Fibroblast of lung (primary cell): ENCODE results near the gene TOR4A. TPM values are rescaled to one million over a fixed set of nuclear protein-coding genes. Genes with fewer than 3 reads are reported as not detected.
A peak's percentile ranks its signal among the peaks of the same experiment; 100 is the strongest.

ENCODE experiments used
- DNase-seq, 2 donors: peaks; one replicate each; pipeline versions ENCODE4 v3.0.0 to v3.0.0-alpha.2; 2010; ENCODE audit warnings: low read depth in 2 of 2
- H2AFZ ChIP-seq: 2 replicates; pipeline ENCODE4 v1.5.1; 2012; ENCODE audit warnings: low read length, control low read depth, inconsistent platforms
- H3K27ac ChIP-seq: 2 replicates; pipeline ENCODE4 v1.5.1; 2011; ENCODE audit warnings: low read length, control low read depth; ENCODE audit not compliant: insufficient read depth
- H3K27me3 ChIP-seq: 2 replicates; pipeline ENCODE4 v1.5.1; 2011; ENCODE audit warnings: mild to moderate bottlenecking, low read length; ENCODE audit not compliant: control insufficient read depth, insufficient read depth
- H3K36me3 ChIP-seq: 2 replicates; pipeline ENCODE4 v1.5.1; 2011; ENCODE audit warnings: low read length; ENCODE audit not compliant: control insufficient read depth, insufficient read depth
- H3K4me1 ChIP-seq: 2 replicates; pipeline ENCODE4 v1.5.1; 2011; ENCODE audit warnings: low read length; ENCODE audit not compliant: control insufficient read depth, insufficient read depth; ENCODE audit errors: extremely low read depth
- H3K4me2 ChIP-seq: 2 replicates; pipeline ENCODE4 v1.5.1; 2011; ENCODE audit warnings: low read length, control low read depth; ENCODE audit not compliant: insufficient read depth; ENCODE audit errors: extremely low read depth
- H3K4me3 ChIP-seq, 4 experiments: fragments of 200-600 bp in 1 of 4; sonication (generic) in 1 of 4; replicated peaks in 1 of 4; 2 replicates each; pipeline ENCODE4 v1.5.1; 2011 to 2016; ENCODE audit warnings: low read length in 4 of 4, low read depth in 3 of 4, mild to moderate bottlenecking in 3 of 4, control low read depth in 2 of 4, inconsistent platforms in 1 of 4, mixed read lengths in 1 of 4; ENCODE audit not compliant: insufficient read depth in 1 of 4; ENCODE audit errors: control extremely low read depth in 1 of 4
- H3K79me2 ChIP-seq: 2 replicates; pipeline ENCODE4 v1.5.1; 2012; ENCODE audit warnings: mild to moderate bottlenecking, low read length, inconsistent platforms; ENCODE audit not compliant: control insufficient read depth, insufficient read depth
- H3K9ac ChIP-seq: 2 replicates; pipeline ENCODE4 v1.5.1; 2011; ENCODE audit warnings: mild to moderate bottlenecking, low read length, control low read depth; ENCODE audit not compliant: insufficient read depth
- H3K9me3 ChIP-seq: 2 replicates; pipeline ENCODE4 v1.5.1; 2012; ENCODE audit warnings: low read depth, low read length; ENCODE audit not compliant: control insufficient read depth, insufficient read depth
- H4K20me1 ChIP-seq: 2 replicates; pipeline ENCODE4 v1.5.1; 2011; ENCODE audit warnings: low read length; ENCODE audit not compliant: control insufficient read depth, insufficient read depth; ENCODE audit errors: extremely low read depth
- EZH2 ChIP-seq: IDR thresholded peaks from 2 replicates; pipeline ENCODE4 v1.5.1; 2012; ENCODE audit warnings: low read length, control low read depth, mild to moderate bottlenecking; ENCODE audit errors: missing control alignments
- polyA plus RNA-seq, 2 donors: library from polyadenylated mRNA; depleted of rRNA in 1 of 2; stranded (reverse) in 1 of 2; unstranded in 1 of 2; fragments of >200 nt; gene quantifications; 2 replicates each; pipeline ENCODE4 v1.2.1, GENCODE V29; 2011 to 2012; ENCODE audit warnings: missing spikeins in 1 of 2
- total RNA-seq: library from RNA; depleted of rRNA; stranded (reverse); fragments of >200 nt; gene quantifications from 2 replicates; pipeline ENCODE4 v1.2.1, GENCODE V29; 2014
- TF ChIP-seq, protein P1 (sequence below), 2 donors: IDR thresholded peaks in 1 of 2; conservative IDR thresholded peaks in 1 of 2; 1 replicate in 1 of 2; 2 replicates in 1 of 2; pipeline ENCODE4 v1.5.1; 2011 to 2012; ENCODE audit warnings: low read length in 2 of 2, control low read depth in 1 of 2, inconsistent platforms in 1 of 2, low read depth in 1 of 2, mild to moderate bottlenecking in 1 of 2

The TOR4A gene
- total and polyA plus RNA-seq, 2 donors (not counting 1 experiment from before 2014, with no cell fraction given) = 3.3 to 22.1 TPM

DNA sequence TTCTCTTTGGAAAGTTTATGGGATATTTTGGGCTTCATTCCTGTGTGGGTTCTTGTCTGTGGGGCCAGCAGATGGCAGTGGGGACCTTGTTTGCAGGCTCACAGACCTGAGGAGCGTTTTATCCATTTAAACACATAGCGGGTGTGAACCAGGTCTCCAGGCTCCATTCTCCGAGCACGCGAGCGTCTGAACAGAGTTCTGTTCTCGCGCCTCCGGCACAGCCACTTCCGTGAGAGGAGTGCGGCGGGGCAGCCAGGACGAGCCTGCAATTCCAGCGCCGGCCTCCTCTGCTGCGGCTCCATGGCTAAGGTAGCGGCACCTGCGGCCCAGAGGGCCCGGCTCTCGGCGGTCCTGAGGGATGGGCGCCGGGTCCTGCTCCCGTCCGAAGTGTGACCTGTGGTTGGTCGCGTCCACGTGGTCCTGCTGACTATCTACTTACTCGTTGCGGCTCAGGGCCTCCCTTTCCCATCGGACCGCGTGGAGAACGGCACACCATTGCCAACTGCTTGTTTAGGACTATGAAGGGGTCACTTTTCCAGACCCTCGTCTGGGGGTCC, 17.2 kb downstream of the TOR4A start:
- DNase-seq = peak in 1 of 2 donors; percentile 38
- Histone ChIP-seq H3K9me3 (no peaks in the 10 kb centered on the region), H3K9ac (no peak overlapping the region), H3K36me3 (no peaks in the 10 kb centered on the region), H2AFZ (no peak overlapping the region), H3K79me2 (no peaks in the 10 kb centered on the region), H3K4me1 (peaks cover 10% of the 10 kb centered on the region), H3K4me3 (no peak overlapping the region), H3K27ac (no peak overlapping the region), H3K4me2 (peak overlapping the region; percentile 35), H4K20me1 (no peaks in the 10 kb centered on the region), H3K27me3 (peaks cover 24% of the 10 kb centered on the region)
- TF ChIP-seq EZH2 = peak; percentile 6
- TF ChIP-seq, protein P1, sequence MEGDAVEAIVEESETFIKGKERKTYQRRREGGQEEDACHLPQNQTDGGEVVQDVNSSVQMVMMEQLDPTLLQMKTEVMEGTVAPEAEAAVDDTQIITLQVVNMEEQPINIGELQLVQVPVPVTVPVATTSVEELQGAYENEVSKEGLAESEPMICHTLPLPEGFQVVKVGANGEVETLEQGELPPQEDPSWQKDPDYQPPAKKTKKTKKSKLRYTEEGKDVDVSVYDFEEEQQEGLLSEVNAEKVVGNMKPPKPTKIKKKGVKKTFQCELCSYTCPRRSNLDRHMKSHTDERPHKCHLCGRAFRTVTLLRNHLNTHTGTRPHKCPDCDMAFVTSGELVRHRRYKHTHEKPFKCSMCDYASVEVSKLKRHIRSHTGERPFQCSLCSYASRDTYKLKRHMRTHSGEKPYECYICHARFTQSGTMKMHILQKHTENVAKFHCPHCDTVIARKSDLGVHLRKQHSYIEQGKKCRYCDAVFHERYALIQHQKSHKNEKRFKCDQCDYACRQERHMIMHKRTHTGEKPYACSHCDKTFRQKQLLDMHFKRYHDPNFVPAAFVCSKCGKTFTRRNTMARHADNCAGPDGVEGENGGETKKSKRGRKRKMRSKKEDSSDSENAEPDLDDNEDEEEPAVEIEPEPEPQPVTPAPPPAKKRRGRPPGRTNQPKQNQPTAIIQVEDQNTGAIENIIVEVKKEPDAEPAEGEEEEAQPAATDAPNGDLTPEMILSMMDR (conservative IDR thresholded peaks at IDR 0.05 in 1 of 2, IDR thresholded peaks at IDR 0.05 in 1 of 2; ENCODE audit: low read depth in 1 of 2, low read length in 2 of 2) = peak; percentile 7

DNA sequence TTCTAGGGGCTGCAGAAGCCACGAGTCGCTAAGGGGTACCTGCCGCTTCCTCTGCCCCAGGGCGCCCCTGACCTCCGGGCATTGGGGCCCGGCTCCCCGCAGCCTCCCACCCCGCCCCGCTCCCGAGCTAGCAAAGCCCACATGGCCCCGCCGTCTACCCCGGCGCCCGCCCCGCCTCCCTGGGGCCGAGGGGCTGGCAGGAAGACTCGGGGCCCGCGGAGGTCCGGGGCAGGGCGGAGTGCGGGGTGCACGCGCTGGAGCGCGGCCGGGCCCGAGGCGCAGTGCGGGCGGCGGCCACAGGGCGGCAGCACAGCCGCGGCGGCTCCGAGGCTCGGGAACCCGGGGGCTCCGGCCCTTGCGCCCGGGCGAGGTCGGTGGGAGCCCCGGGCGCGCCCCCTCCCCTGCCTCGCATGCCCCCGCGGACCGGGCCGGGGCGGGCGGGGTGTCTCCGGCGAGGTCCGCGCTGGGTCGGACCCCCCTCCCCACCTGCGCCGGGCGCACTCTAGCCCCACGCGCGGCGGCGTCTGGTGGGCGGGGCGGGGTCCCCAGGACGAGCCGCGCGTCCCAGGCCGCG, 17.8 kb downstream of the TOR4A start:
- peak overlapping the region; percentile 35 for H3K4me2 ChIP-seq
- H3K9ac ChIP-seq = no peak overlapping the region
- H3K9me3 ChIP-seq = no peaks in the 10 kb centered on the region
- H3K27me3 ChIP-seq = peaks cover 28% of the 10 kb centered on the region
- no peaks in the 10 kb centered on the region for H3K36me3 ChIP-seq
- H3K27ac ChIP-seq = no peak overlapping the region
- peaks cover 10% of the 10 kb centered on the region for H3K4me1 ChIP-seq
- no peak for DNase-seq
- H2AFZ ChIP-seq = no peak overlapping the region
- H3K79me2 ChIP-seq = no peaks in the 10 kb centered on the region
- TF ChIP-seq EZH2 = no peak
- TF ChIP-seq, protein P1 (conservative IDR thresholded peaks at IDR 0.05 in 1 of 2, IDR thresholded peaks at IDR 0.05 in 1 of 2; ENCODE audit: low read depth in 1 of 2, low read length in 2 of 2) = peak; percentile 4 to 22
- no peak overlapping the region for H3K4me3 ChIP-seq
- no peaks in the 10 kb centered on the region for H4K20me1 ChIP-seq

DNA sequence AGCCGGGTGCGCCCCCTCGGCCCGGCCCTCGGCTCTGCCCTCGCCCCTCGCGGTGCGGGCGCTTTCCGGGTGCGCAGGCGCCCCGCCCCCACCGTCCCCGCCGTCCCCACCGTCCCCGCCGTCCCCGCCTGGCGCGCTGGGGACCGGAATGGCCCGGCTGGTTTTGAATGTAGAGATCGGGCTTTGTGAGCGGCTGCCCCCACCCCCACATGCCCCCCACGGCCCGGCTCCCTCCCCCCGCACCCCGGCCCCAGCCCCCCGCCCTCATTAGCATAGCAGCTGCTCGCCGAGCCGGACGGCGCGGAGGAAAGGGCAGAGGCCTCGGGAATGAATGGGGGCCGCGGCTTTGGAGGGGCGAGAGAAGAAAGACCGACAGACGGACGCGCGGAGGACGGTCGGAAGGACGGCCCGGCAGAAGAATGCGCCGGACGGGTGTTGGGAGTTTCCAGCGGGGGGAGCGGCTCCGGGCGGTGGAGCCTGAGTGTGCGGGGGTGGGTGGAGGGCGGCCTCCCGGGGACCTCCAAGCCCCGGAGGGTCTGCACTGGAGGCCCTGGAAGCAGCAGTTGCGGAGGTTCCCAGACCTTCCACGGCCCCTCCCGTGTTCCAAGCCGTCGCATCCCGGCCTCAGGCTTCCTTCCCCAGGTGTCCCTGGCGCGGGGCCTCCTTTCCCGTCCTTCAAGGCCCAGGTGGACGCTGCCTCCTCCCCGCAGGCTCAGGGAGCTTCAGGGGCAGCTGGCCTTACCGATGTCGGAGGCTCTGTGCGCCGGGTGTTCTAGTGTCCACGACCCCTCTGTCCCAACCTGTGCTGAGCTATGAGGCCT, 18.5 kb downstream of the TOR4A start:
- H3K27me3 ChIP-seq = peaks cover 28% of the 10 kb centered on the region
- no peaks in the 10 kb centered on the region for H3K9me3 ChIP-seq
- H3K4me2 ChIP-seq = no peak overlapping the region
- H3K36me3 ChIP-seq = no peaks in the 10 kb centered on the region
- no peak overlapping the region for H3K27ac ChIP-seq
- no peaks in the 10 kb centered on the region for H4K20me1 ChIP-seq
- peaks cover 10% of the 10 kb centered on the region for H3K4me1 ChIP-seq
- no peak overlapping the region for H2AFZ ChIP-seq
- TF ChIP-seq, protein P1 (conservative IDR thresholded peaks at IDR 0.05 in 1 of 2, IDR thresholded peaks at IDR 0.05 in 1 of 2; ENCODE audit: low read depth in 1 of 2, low read length in 2 of 2) = no peak
- peak; percentile 85 for TF ChIP-seq EZH2
- no peak overlapping the region for H3K9ac ChIP-seq
- no peaks in the 10 kb centered on the region for H3K79me2 ChIP-seq
- H3K4me3 ChIP-seq = no peak overlapping the region
- no peak for DNase-seq
